Activated T-helper 17 cell treated with anti-CD3 and anti-CD28 coated beads, Interleukin-2, amount 50 U/mL, for 72 hours (primary cell): ENCODE data around the gene ANTKMT. TPM values are rescaled to one million over a fixed set of nuclear protein-coding genes. Genes with fewer than 3 reads are reported as not detected.

Experiments used
- ATAC-seq: fragments of 150-1000 bp; cut with Tn5 transposase; replicated peaks from 2 replicates; pipeline ENCODE4 v1.10.0; 2021; ENCODE audit warnings: mild to moderate bottlenecking, moderate library complexity
- H3K27ac Mint-ChIP-seq: one replicate; pipeline ENCODE4 v1.8.0; 2022; ENCODE audit warnings: mixed read lengths
- H3K27me3 Mint-ChIP-seq: one replicate; pipeline ENCODE4 v1.8.0; 2022; ENCODE audit warnings: mixed read lengths
- H3K36me3 Mint-ChIP-seq: one replicate; pipeline ENCODE4 v1.8.0; 2022; ENCODE audit warnings: low read depth, mild to moderate bottlenecking, mixed read lengths
- H3K4me1 Mint-ChIP-seq: one replicate; pipeline ENCODE4 v1.8.0; 2022; ENCODE audit warnings: mixed read lengths
- H3K4me3 Mint-ChIP-seq: one replicate; pipeline ENCODE4 v1.8.0; 2022; ENCODE audit warnings: mild to moderate bottlenecking, mixed read lengths
- H3K9me3 Mint-ChIP-seq: one replicate; pipeline ENCODE4 v1.8.0; 2022; ENCODE audit warnings: mixed read lengths
- total RNA-seq, 2 donors: library from RNA; stranded (reverse); gene quantifications; one replicate each; pipeline ENCODE4 v1.2.3, GENCODE V29; 2022

Gene ANTKMT
- total RNA-seq, 2 donors from 2014 or later = 13.5 to 22.4 TPM

GRCh38 chr16:729768-730665, 9.1 kb downstream of the ANTKMT start:
- Mint-ChIP-seq H3K27ac (no peak overlapping the region), H3K36me3 (peaks cover 18% of the 10 kb centered on the region), H3K4me3 (no peak overlapping the region), H3K4me1 (peaks cover under 1% of the 10 kb centered on the region), H3K9me3 (no peaks in the 10 kb centered on the region), H3K27me3 (no peaks in the 10 kb centered on the region)
- no peak for ATAC-seq

GRCh38 chr16:730666-731509, 9.9 kb downstream of the ANTKMT start:
- H3K4me1 Mint-ChIP-seq = peaks cover 6% of the 10 kb centered on the region
- peaks cover 26% of the 10 kb centered on the region for H3K36me3 Mint-ChIP-seq
- no peak for ATAC-seq
- no peaks in the 10 kb centered on the region for H3K27me3 Mint-ChIP-seq
- no peak overlapping the region for H3K27ac Mint-ChIP-seq
- H3K9me3 Mint-ChIP-seq = no peaks in the 10 kb centered on the region
- no peak overlapping the region for H3K4me3 Mint-ChIP-seq

GRCh38 chr16:732332-732731, 11.4 kb downstream of the ANTKMT start:
- H3K4me1 Mint-ChIP-seq = peaks cover 11% of the 10 kb centered on the region
- H3K27ac Mint-ChIP-seq = no peak overlapping the region
- ATAC-seq = no peak
- no peaks in the 10 kb centered on the region for H3K27me3 Mint-ChIP-seq
- no peak overlapping the region for H3K4me3 Mint-ChIP-seq
- peaks cover 40% of the 10 kb centered on the region for H3K36me3 Mint-ChIP-seq
- H3K9me3 Mint-ChIP-seq = no peaks in the 10 kb centered on the region

- Mint-ChIP-seq H3K27me3 (no peaks in the 10 kb centered on the region), H3K9me3 (no peaks in the 10 kb centered on the region), H3K27ac (no peak overlapping the region), H3K36me3 (peaks cover 46% of the 10 kb centered on the region), H3K4me1 (peaks cover 11% of the 10 kb centered on the region), H3K4me3 (no peak overlapping the region)
- no peak for ATAC-seq
Measured at GRCh38 chr16:732936-733335, 12.0 kb downstream of the ANTKMT start.

GRCh38 chr16:733382-734207, 12.6 kb downstream of the ANTKMT start:
- Mint-ChIP-seq H3K4me3 (no peak overlapping the region), H3K4me1 (peaks cover 11% of the 10 kb centered on the region), H3K36me3 (peaks cover 51% of the 10 kb centered on the region), H3K9me3 (no peaks in the 10 kb centered on the region), H3K27ac (no peak overlapping the region), H3K27me3 (no peaks in the 10 kb centered on the region)
- ATAC-seq = no peak

DNA sequence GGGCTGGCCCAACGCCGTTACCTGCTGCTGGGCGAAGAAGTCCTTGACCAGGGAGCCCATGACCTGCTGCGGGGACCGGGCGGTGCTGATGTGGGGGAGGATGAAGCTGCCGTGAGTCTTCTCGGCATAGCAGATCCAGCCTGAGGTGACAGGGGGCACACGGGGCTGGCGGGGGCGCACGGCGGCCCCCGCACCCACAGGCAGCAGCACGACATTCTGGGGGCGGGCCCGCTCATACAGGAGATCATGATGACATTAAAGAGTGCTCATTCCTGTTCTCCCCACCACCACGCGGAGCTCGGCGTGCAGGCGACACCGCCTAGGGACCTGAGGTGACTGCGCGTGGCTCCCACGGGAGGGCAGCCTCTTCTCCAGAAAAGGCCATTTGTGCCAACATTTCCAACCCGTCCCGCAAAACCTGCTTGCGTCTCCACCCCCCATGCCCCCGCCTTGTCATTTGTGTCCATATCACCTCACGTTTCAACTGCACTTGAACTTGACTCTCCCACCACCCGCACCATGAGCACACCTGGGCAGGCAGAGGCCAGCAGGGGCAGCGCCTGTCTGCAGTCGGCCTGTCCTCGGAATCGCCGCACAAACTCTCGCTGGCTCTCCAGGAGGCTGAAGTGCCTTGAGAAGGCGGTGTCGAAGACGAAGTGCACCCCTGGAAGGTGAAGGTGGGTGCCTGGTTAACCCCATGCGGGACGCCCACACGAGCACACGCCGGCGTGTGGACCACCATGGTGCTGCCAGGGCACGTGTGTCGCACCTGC, 13.4 kb downstream of the ANTKMT start:
- H3K4me1 Mint-ChIP-seq = peaks cover 11% of the 10 kb centered on the region
- no peak overlapping the region for H3K27ac Mint-ChIP-seq
- peaks cover 59% of the 10 kb centered on the region for H3K36me3 Mint-ChIP-seq
- ATAC-seq = no peak
- H3K9me3 Mint-ChIP-seq = no peaks in the 10 kb centered on the region
- H3K27me3 Mint-ChIP-seq = no peaks in the 10 kb centered on the region
- H3K4me3 Mint-ChIP-seq = no peak overlapping the region

DNA sequence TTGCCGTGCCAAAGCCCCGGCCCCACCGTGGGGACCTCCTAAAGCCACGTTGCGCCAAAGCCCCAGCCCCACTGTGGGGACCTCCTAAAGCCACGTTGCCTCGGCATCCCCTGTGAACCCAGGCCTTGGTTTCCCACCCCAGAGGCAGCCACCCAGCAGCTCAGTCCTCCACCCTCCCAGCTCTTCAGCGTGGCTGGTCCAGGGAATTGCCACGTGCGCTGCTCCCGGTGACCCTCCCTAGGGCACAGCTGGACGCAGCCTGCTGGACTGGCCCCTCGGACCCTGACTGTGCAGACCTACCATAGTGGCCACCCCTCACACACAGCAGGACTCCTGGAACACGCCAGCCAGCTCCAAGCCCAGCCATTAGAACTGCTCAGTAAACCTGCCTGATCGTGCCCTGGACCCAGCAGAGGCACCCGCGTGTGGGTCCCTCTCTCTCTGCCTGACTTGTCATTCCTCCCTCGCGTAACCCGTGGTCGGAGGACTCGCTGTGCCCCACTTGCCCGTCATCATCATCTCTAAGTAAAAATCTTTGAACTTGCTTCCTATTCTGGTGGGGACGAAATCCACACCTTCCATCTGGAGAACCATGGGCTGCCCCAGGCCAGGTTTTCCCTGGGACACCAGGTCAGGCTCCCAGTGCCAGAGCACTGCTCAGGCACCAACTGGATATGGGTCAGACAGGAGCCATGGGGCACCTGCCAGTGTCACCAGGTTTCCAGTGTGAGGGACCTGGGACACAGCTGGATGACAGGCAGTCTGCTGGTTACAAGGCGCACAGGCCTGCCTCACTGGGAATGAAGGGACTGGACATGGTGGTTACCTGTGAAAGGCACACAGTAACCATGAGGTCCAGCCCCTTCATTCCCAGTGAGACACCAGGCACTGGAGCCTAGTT, 14.3 kb downstream of the ANTKMT start:
- Mint-ChIP-seq H3K4me3 (peak overlapping the region; percentile 67), H3K4me1 (peaks cover 11% of the 10 kb centered on the region), H3K27me3 (no peaks in the 10 kb centered on the region), H3K36me3 (peaks cover 60% of the 10 kb centered on the region), H3K9me3 (no peaks in the 10 kb centered on the region), H3K27ac (peak overlapping the region; percentile 79)
- no peak for ATAC-seq

DNA sequence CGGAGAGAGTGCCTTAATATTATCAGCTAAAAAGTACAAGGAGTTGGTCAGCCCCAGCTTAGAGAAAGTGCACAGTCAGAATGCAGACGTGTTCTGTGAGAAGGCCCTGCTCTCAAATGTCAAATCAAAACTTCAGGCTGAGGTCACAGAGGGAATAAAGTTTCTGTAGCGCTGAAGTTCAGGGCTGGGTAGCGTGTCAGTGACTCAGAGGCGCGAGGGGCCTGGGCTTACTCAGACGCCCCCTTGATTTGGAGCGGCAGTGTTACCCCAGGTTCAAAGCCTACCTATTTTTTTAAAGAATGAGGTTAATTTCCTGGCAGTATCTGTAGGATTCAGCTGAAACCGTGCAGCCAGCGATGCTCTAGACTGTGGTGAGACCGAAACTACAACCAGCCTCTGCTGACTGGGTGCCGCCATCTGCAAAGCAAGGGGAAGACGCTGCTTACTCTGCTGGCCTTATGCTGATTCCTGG, 15.1 kb downstream of the ANTKMT start:
- Mint-ChIP-seq H3K4me1 (peaks cover 11% of the 10 kb centered on the region), H3K9me3 (no peaks in the 10 kb centered on the region), H3K27ac (peak overlapping the region; percentile 79), H3K4me3 (peak overlapping the region; percentile 67), H3K36me3 (peaks cover 60% of the 10 kb centered on the region), H3K27me3 (no peaks in the 10 kb centered on the region)
- ATAC-seq = peak; percentile 88

- no peaks in the 10 kb centered on the region for H3K9me3 Mint-ChIP-seq
- no peak for ATAC-seq
- no peaks in the 10 kb centered on the region for H3K27me3 Mint-ChIP-seq
- H3K27ac Mint-ChIP-seq = no peak overlapping the region
- H3K36me3 Mint-ChIP-seq = peaks cover 60% of the 10 kb centered on the region
- H3K4me1 Mint-ChIP-seq = peaks cover 11% of the 10 kb centered on the region
- peak overlapping the region; percentile 67 for H3K4me3 Mint-ChIP-seq
Measured at GRCh38 chr16:736936-737481, 16.1 kb downstream of the ANTKMT start.

- Mint-ChIP-seq H3K36me3 (peaks cover 44% of the 10 kb centered on the region), H3K27ac (no peak overlapping the region), H3K9me3 (no peaks in the 10 kb centered on the region), H3K4me1 (peaks cover 11% of the 10 kb centered on the region), H3K4me3 (peak overlapping the region; percentile 68), H3K27me3 (no peaks in the 10 kb centered on the region)
- no peak for ATAC-seq
Measured at GRCh38 chr16:739560-740458, 18.9 kb downstream of the ANTKMT start.

DNA sequence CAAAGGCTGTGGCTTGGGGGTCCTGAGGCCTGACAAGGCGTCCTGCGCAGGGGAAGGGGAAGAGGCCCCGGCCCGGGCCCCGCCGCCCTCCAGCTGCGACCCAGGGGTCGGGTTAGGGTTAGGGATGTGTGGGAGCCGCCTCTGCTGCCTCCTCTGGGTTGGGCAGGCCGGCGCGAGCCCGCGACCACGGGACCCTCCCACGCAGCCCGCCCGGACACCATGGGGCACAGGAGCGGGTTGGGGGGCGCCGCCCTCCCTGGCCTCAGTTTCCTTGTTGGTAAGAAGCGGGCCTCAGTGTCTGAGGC, 19.5 kb downstream of the ANTKMT start:
- Mint-ChIP-seq H3K4me1 (peaks cover 7% of the 10 kb centered on the region), H3K9me3 (no peaks in the 10 kb centered on the region), H3K4me3 (peak overlapping the region; percentile 68), H3K36me3 (peaks cover 38% of the 10 kb centered on the region), H3K27ac (no peak overlapping the region), H3K27me3 (no peaks in the 10 kb centered on the region)
- ATAC-seq = no peak
